ENCODE results near the gene CCL4L2.
"Not testable (repeated sequence)": the region's sequence is repeated elsewhere in the genome, so short reads cannot be mapped to it uniquely, and the experiment has no call there.

The CCL4L2 gene

GRCh38 chr17:36210439-36211211, at the start of gene CCL4L2:
Gene CCL4L2, plus strand, starts transcription at chr17:36211063.
- not testable (repeated sequence) for H3K27me3 ChIP-seq (ENCODE audit: control insufficient read depth, insufficient read depth, low read length); H3K36me3 ChIP-seq (ENCODE audit: control insufficient read depth, insufficient read depth, low read length); H3K4me3 ChIP-seq (ENCODE audit: low read length); H3K4me1 ChIP-seq (ENCODE audit: control insufficient read depth, insufficient read depth, low read length); H3K27ac ChIP-seq (ENCODE audit: low read depth, low read length); H3K9ac ChIP-seq (ENCODE audit: low read length)

GRCh38 chr17:36168836-36169235, 42.0 kb upstream of the CCL4L2 start:
- not testable (repeated sequence) for H3K9ac ChIP-seq (ENCODE audit: low read length); H3K4me3 ChIP-seq (ENCODE audit: low read length); H3K27me3 ChIP-seq (ENCODE audit: control insufficient read depth, insufficient read depth, low read length); H3K4me1 ChIP-seq (ENCODE audit: control insufficient read depth, insufficient read depth, low read length); H3K36me3 ChIP-seq (ENCODE audit: control insufficient read depth, insufficient read depth, low read length); H3K27ac ChIP-seq (ENCODE audit: low read depth, low read length)

GRCh38 chr17:36176536-36176935, 34.3 kb upstream of the CCL4L2 start, which contains the start of gene TBC1D3B:
Gene TBC1D3B, minus strand, starts transcription at chr17:36176636. Its CDS starts 1,586 bp downstream, at chr17:36175050.
- not testable (repeated sequence) for H3K4me3 ChIP-seq (ENCODE audit: low read length); H3K27ac ChIP-seq (ENCODE audit: low read depth, low read length); H3K9ac ChIP-seq (ENCODE audit: low read length); H3K27me3 ChIP-seq (ENCODE audit: control insufficient read depth, insufficient read depth, low read length); H3K4me1 ChIP-seq (ENCODE audit: control insufficient read depth, insufficient read depth, low read length); H3K36me3 ChIP-seq (ENCODE audit: control insufficient read depth, insufficient read depth, low read length)

- H3K4me3 ChIP-seq (ENCODE audit: low read length); H3K4me1 ChIP-seq (ENCODE audit: control insufficient read depth, insufficient read depth, low read length); H3K36me3 ChIP-seq (ENCODE audit: control insufficient read depth, insufficient read depth, low read length); H3K27me3 ChIP-seq (ENCODE audit: control insufficient read depth, insufficient read depth, low read length); H3K27ac ChIP-seq (ENCODE audit: low read depth, low read length); H3K9ac ChIP-seq (ENCODE audit: low read length): not testable (repeated sequence)
These were observed 29.3 kb upstream of the CCL4L2 start for GRCh38 chr17:36181446-36182175.

- Histone ChIP-seq H3K27me3 (ENCODE audit: control insufficient read depth, insufficient read depth, low read length) (peaks cover 3% of the 10 kb centered on the region), H3K4me1 (ENCODE audit: control insufficient read depth, insufficient read depth, low read length) (no peaks in the 10 kb centered on the region), H3K4me3 (ENCODE audit: low read length) (peak overlapping the region; percentile 57), H3K27ac (ENCODE audit: low read depth, low read length) (no peak overlapping the region), H3K36me3 (ENCODE audit: control insufficient read depth, insufficient read depth, low read length) (no peaks in the 10 kb centered on the region), H3K9ac (ENCODE audit: low read length) (no peak overlapping the region)
These were observed 28.5 kb upstream of the CCL4L2 start for GRCh38 chr17:36182176-36183000.

- H3K27me3 ChIP-seq (ENCODE audit: control insufficient read depth, insufficient read depth, low read length), result peaks cover 3% of the 10 kb centered on the region
- H3K36me3 ChIP-seq (ENCODE audit: control insufficient read depth, insufficient read depth, low read length), result no peaks in the 10 kb centered on the region
- H3K4me3 ChIP-seq (ENCODE audit: low read length), result peak overlapping the region; percentile 57
- no peak overlapping the region for H3K9ac ChIP-seq (ENCODE audit: low read length)
- no peaks in the 10 kb centered on the region for H3K4me1 ChIP-seq (ENCODE audit: control insufficient read depth, insufficient read depth, low read length)
- H3K27ac ChIP-seq (ENCODE audit: low read depth, low read length), result no peak overlapping the region
These were observed 27.6 kb upstream of the CCL4L2 start for GRCh38 chr17:36183001-36183971.

GRCh38 chr17:36184023-36184765, 26.7 kb upstream of the CCL4L2 start:
- Histone ChIP-seq H3K4me1 (ENCODE audit: control insufficient read depth, insufficient read depth, low read length) (no peaks in the 10 kb centered on the region), H3K27ac (ENCODE audit: low read depth, low read length) (no peak overlapping the region), H3K36me3 (ENCODE audit: control insufficient read depth, insufficient read depth, low read length) (no peaks in the 10 kb centered on the region), H3K4me3 (ENCODE audit: low read length) (peak overlapping the region; percentile 57), H3K27me3 (ENCODE audit: control insufficient read depth, insufficient read depth, low read length) (peaks cover 3% of the 10 kb centered on the region), H3K9ac (ENCODE audit: low read length) (no peak overlapping the region)

GRCh38 chr17:36185416-36185815, 25.4 kb upstream of the CCL4L2 start:
- Histone ChIP-seq H3K4me1 (ENCODE audit: control insufficient read depth, insufficient read depth, low read length) (no peaks in the 10 kb centered on the region), H3K27me3 (ENCODE audit: control insufficient read depth, insufficient read depth, low read length) (peaks cover 3% of the 10 kb centered on the region), H3K36me3 (ENCODE audit: control insufficient read depth, insufficient read depth, low read length) (no peaks in the 10 kb centered on the region), H3K4me3 (ENCODE audit: low read length) (no peak overlapping the region), H3K9ac (ENCODE audit: low read length) (no peak overlapping the region), H3K27ac (ENCODE audit: low read depth, low read length) (no peak overlapping the region)

- H3K4me1 ChIP-seq (ENCODE audit: control insufficient read depth, insufficient read depth, low read length); H3K27ac ChIP-seq (ENCODE audit: low read depth, low read length); H3K27me3 ChIP-seq (ENCODE audit: control insufficient read depth, insufficient read depth, low read length); H3K4me3 ChIP-seq (ENCODE audit: low read length); H3K9ac ChIP-seq (ENCODE audit: low read length); H3K36me3 ChIP-seq (ENCODE audit: control insufficient read depth, insufficient read depth, low read length): not testable (repeated sequence)
These were observed 23.8 kb upstream of the CCL4L2 start for GRCh38 chr17:36186810-36187763.

- not testable (repeated sequence) for H3K4me3 ChIP-seq (ENCODE audit: low read length); H3K27ac ChIP-seq (ENCODE audit: low read depth, low read length); H3K9ac ChIP-seq (ENCODE audit: low read length); H3K36me3 ChIP-seq (ENCODE audit: control insufficient read depth, insufficient read depth, low read length); H3K4me1 ChIP-seq (ENCODE audit: control insufficient read depth, insufficient read depth, low read length); H3K27me3 ChIP-seq (ENCODE audit: control insufficient read depth, insufficient read depth, low read length)
These were observed 22.8 kb upstream of the CCL4L2 start for GRCh38 chr17:36187943-36188665.
